CD4-positive, alpha-beta T cell treated with Interleukin-17A for 4 hours (primary cell): Measurements from ENCODE around the gene ERCC2.
"Not testable (repeated sequence)": the region's sequence is repeated elsewhere in the genome, so short reads cannot be mapped to it uniquely, and the experiment has no call there.

Experiments
- DNase-seq: peaks from one replicate; pipeline ENCODE4 v3.0.0-alpha.2; 2020; ENCODE audit warnings: mixed read lengths

The ERCC2 gene

GRCh38 chr19:45327404-45328143 lies 42.8 kb downstream of the ERCC2 start:
- DNase-seq, result no peak

- DNase-seq, result no peak
Observed at GRCh38 chr19:45324349-45324907, 45.9 kb downstream of the ERCC2 start.

GRCh38 chr19:45323671-45324081 lies 46.7 kb downstream of the ERCC2 start:
- DNase-seq, result no peak

GRCh38 chr19:45322744-45323281 lies 47.6 kb downstream of the ERCC2 start, which contains the start of gene CKM:
Gene CKM (minus strand): TSS chr19:45322875. CDS start chr19:45319713, 3,162 bp downstream.
- no peak for DNase-seq

GRCh38 chr19:45322311-45322710 lies 48.1 kb downstream of the ERCC2 start:
- no peak for DNase-seq

- no peak for DNase-seq
Observed at GRCh38 chr19:45321848-45322247, 48.5 kb downstream of the ERCC2 start.

- no peak for DNase-seq
Observed at GRCh38 chr19:45320997-45321775, 49.2 kb downstream of the ERCC2 start.

GRCh38 chr19:45315304-45315703 lies 55.1 kb downstream of the ERCC2 start:
- DNase-seq, result no peak

- DNase-seq, result no peak
Observed at GRCh38 chr19:45314708-45315245, 55.6 kb downstream of the ERCC2 start.

- not testable (repeated sequence) for DNase-seq
Observed at GRCh38 chr19:45312285-45312684, 58.1 kb downstream of the ERCC2 start.

GRCh38 chr19:45311621-45312020 lies 58.8 kb downstream of the ERCC2 start:
- no peak for DNase-seq

GRCh38 chr19:45309322-45309721 lies 61.1 kb downstream of the ERCC2 start:
- DNase-seq, result not testable (repeated sequence)

- no peak for DNase-seq
Observed at GRCh38 chr19:45307361-45307760, 63.0 kb downstream of the ERCC2 start.

GRCh38 chr19:45306518-45307027 lies 63.8 kb downstream of the ERCC2 start:
- DNase-seq, result no peak

GRCh38 chr19:45306040-45306439 lies 64.3 kb downstream of the ERCC2 start:
- no peak for DNase-seq

GRCh38 chr19:45305421-45305820 lies 65.0 kb downstream of the ERCC2 start:
- DNase-seq, result no peak

- DNase-seq, result no peak
Observed at GRCh38 chr19:45305007-45305406, 65.4 kb downstream of the ERCC2 start.

- DNase-seq, result no peak
Observed at GRCh38 chr19:45304141-45304926, 66.0 kb downstream of the ERCC2 start.

- DNase-seq, result no peak
Observed at GRCh38 chr19:45303269-45304060, 66.9 kb downstream of the ERCC2 start.

GRCh38 chr19:45302416-45302815 lies 68.0 kb downstream of the ERCC2 start:
- DNase-seq, result no peak
